Psoas muscle (tissue), 8 donors: ENCODE data around the gene MBNL2. TPM values are rescaled to one million over a fixed set of nuclear protein-coding genes. Genes with fewer than 3 reads are reported as not detected.

Experiments used
- ATAC-seq, 4 donors: fragments of 200-7000 bp; cut with Tn5 transposase; one replicate each; pipeline ENCODE4 v1.9.1; 2020; ENCODE audit warnings: moderate library complexity in 3 of 4, mild to moderate bottlenecking in 2 of 4
- DNase-seq, 2 donors: peaks; one replicate each; pipeline ENCODE4 v3.0.0-alpha.2; 2020
- H3K27ac ChIP-seq: fragments of 200-600 bp; one replicate; pipeline ENCODE4 v1.8.0; 2022
- H3K27me3 ChIP-seq, 3 donors: fragments of 200-600 bp in 1 of 3; one replicate each; pipeline versions ENCODE4 v1.6.1 to v1.8.0; 2013 to 2022; ENCODE audit warnings: low read length in 2 of 3, mild to moderate bottlenecking in 2 of 3, moderate library complexity in 1 of 3; ENCODE audit not compliant: insufficient read depth in 3 of 3
- H3K36me3 ChIP-seq, 2 donors: fragments of 200-600 bp in 1 of 2; one replicate each; pipeline versions ENCODE4 v1.6.1 to v1.8.0; 2013 to 2022; ENCODE audit warnings: low read depth in 1 of 2, mild to moderate bottlenecking in 1 of 2, moderate library complexity in 1 of 2; ENCODE audit not compliant: insufficient read depth in 1 of 2
- H3K4me1 ChIP-seq: fragments of 200-600 bp; one replicate; pipeline ENCODE4 v1.8.0; 2022
- H3K4me3 ChIP-seq: fragments of 200-600 bp; one replicate; pipeline ENCODE4 v1.8.0; 2022; ENCODE audit warnings: mild to moderate bottlenecking
- H3K9me3 ChIP-seq: fragments of 200-600 bp; one replicate; pipeline ENCODE4 v1.8.0; 2022
- CTCF ChIP-seq: fragments of 200-600 bp; IDR thresholded peaks from one replicate; pipeline ENCODE4 v1.8.0; 2022; ENCODE audit warnings: antibody characterized with exemption
- WGBS, 3 donors: extraction: QIAGEN DNeasy Blood & Tissue Kit; methylation state at CpG; one replicate each; pipeline versions ENCODE4 v1.1.6 to v1.1.7; 2013; 5-methylcytosine and 5-hydroxymethylcytosine counted together
- intact Hi-C, 2 donors: fragments of 100-400 bp; cut with DNase I; formaldehyde crosslinking; loops; one replicate each; pipeline versions ENCODE4 v1.11.0 to v1.14.2; 2022
- polyA plus RNA-seq, 3 donors: library from polyadenylated mRNA; stranded (reverse); fragments of 200-250 nt; gene quantifications; one replicate each; pipeline ENCODE4 v1.2.3, GENCODE V29; 2013
- total RNA-seq, 4 donors: library from RNA; stranded (reverse); fragmentation: NEBNext Ultra II Directional in 2 of 4; extraction: Animal tissue kit (Norgen Biotek cat#: 25700) in 2 of 4; gene quantifications; one replicate each; pipeline versions ENCODE4 v1.2.1 to v1.2.4, GENCODE V29; 2021 to 2023
- donor health status: healthy with polysubstance abuse.
- donor health status: DM: no; HTN: no; CAD: no; lungs with moderate emphysema.
- donor health status: Bipolar disorder and iron deficiency.
- donor health status: healthy.
- donor health status: DM: yes; HTN: yes; CAD: no.
- donor health status: DM: no; HTN: no; CAD: no.
- donor health status: DM: no; HTN: no; CAD: no.
- donor health status: DM: yes; HTN: yes; CAD: no.

MBNL2 gene
- total and polyA plus RNA-seq, 7 donors: 13.3 to 93.1 (median 61.9) TPM

GRCh38 chr13:97386801-97387484, 164.8 kb downstream of the MBNL2 start:
- intact Hi-C loops: no loop called here
- Histone ChIP-seq H3K9me3 (no peaks in the 10 kb centered on the region), H3K4me1 (no peaks in the 10 kb centered on the region), H3K4me3 (no peak overlapping the region), H3K36me3 (peaks cover 6 to 27% of the 10 kb centered on the region in 2 donors), H3K27me3 (no peaks in the 10 kb centered on the region), H3K27ac (no peak overlapping the region)
- ATAC-seq (peak in 3 of 4 donors; percentile 3 to 37 (median 29)), DNase-seq (no peak)
- TF ChIP-seq CTCF: no peak
- 78 to 92% (median 78%) methylated on average over 4 of the region's 4 CpGs for WGBS, 3 donors

DNA sequence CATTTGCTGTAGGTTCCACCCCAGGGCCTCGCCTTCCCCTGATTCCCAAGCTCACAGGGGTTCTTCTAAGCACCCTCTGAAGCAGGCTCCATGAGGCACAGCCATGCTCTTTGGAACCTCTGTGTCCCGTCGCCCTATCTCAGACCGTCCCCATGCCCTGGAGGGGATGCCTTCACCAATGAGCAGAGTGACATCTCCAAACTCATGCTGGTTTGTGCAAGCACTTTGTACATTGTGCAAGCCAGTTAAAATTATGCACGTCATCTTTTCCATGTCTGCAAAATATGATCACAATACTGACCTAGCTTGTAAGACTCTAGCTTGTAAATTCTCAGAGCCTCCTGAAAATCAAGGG, 165.3 kb downstream of the MBNL2 start:
- no peaks in the 10 kb centered on the region for H3K9me3 ChIP-seq
- no peaks in the 10 kb centered on the region for H3K4me1 ChIP-seq
- ATAC-seq: peak in 3 of 4 donors; percentile 24 to 41 (median 30)
- H3K4me3 ChIP-seq: no peak overlapping the region
- intact Hi-C loops: no loop called here
- H3K27me3 ChIP-seq: no peaks in the 10 kb centered on the region
- 90 to 93% (median 93%) methylated on average over 5 of the region's 5 CpGs for WGBS, 3 donors
- H3K27ac ChIP-seq: no peak overlapping the region
- H3K36me3 ChIP-seq: peaks cover 7 to 32% of the 10 kb centered on the region in 2 donors
- no peak for DNase-seq
- no peak for TF ChIP-seq CTCF

- 91 to 97% (median 94%) methylated on average over 1 of the region's 1 CpG for WGBS, 3 donors
- intact Hi-C loops: no loop called here
- H3K9me3 ChIP-seq: no peaks in the 10 kb centered on the region
- no peak overlapping the region for H3K27ac ChIP-seq
- H3K36me3 ChIP-seq: peaks cover 7 to 33% of the 10 kb centered on the region in 2 donors
- H3K4me3 ChIP-seq: no peak overlapping the region
- DNase-seq (no peak), ATAC-seq (peak in 2 of 4 donors; percentile 13 to 19)
- no peak for TF ChIP-seq CTCF
- no peaks in the 10 kb centered on the region for H3K27me3 ChIP-seq
- no peaks in the 10 kb centered on the region for H3K4me1 ChIP-seq
Observed at GRCh38 chr13:97387890-97388289, 165.8 kb downstream of the MBNL2 start.

- intact Hi-C loops: no loop called here
- H3K27me3 ChIP-seq: no peaks in the 10 kb centered on the region
- H3K9me3 ChIP-seq: no peaks in the 10 kb centered on the region
- H3K36me3 ChIP-seq: peaks cover 7 to 37% of the 10 kb centered on the region in 2 donors
- WGBS, 3 donors: 63 to 74% (median 68%) methylated on average over 3 of the region's 3 CpGs
- no peak for TF ChIP-seq CTCF
- no peak overlapping the region for H3K27ac ChIP-seq
- no peak overlapping the region for H3K4me3 ChIP-seq
- DNase-seq (no peak), ATAC-seq (no peak)
- H3K4me1 ChIP-seq: no peaks in the 10 kb centered on the region
Observed at GRCh38 chr13:97388373-97388772, 166.2 kb downstream of the MBNL2 start.
